WERI-Rb-1 (cell line): ENCODE results near the gene CADM1.

ENCODE experiments used
- DNase-seq: peaks from one replicate; pipeline ENCODE4 v3.0.0-alpha.2; 2020
- H3K27ac ChIP-seq: fragments of 250-450 bp; sonication (Bioruptor Pico); 2 replicates; pipeline ENCODE4 v1.5.1; 2020; ENCODE audit warnings: mild to moderate bottlenecking, moderate library complexity
- H3K27me3 ChIP-seq: fragments of 250-450 bp; sonication (Bioruptor Pico); 2 replicates; pipeline ENCODE4 v1.5.1; 2021; ENCODE audit warnings: mild to moderate bottlenecking, low read depth, moderate library complexity; ENCODE audit not compliant: insufficient read depth, severe bottlenecking
- H3K36me3 ChIP-seq: fragments of 250-450 bp; sonication (Bioruptor Pico); 2 replicates; pipeline ENCODE4 v1.5.1; 2020; ENCODE audit warnings: mild to moderate bottlenecking, moderate library complexity
- H3K4me3 ChIP-seq: 2 replicates; pipeline ENCODE4 v1.5.1; 2011; ENCODE audit warnings: low read depth, mild to moderate bottlenecking, control low read depth, low read length
- H3K9me3 ChIP-seq: fragments of 250-450 bp; sonication (Bioruptor Pico); 2 replicates; pipeline ENCODE4 v1.5.1; 2021; ENCODE audit warnings: mild to moderate bottlenecking, moderate library complexity; ENCODE audit not compliant: severe bottlenecking
- CTCF ChIP-seq: IDR thresholded peaks from 2 replicates; pipeline ENCODE4 v1.5.1; 2011; ENCODE audit warnings: low read depth, mild to moderate bottlenecking, control low read depth, inconsistent platforms, low read length

Gene CADM1

DNA sequence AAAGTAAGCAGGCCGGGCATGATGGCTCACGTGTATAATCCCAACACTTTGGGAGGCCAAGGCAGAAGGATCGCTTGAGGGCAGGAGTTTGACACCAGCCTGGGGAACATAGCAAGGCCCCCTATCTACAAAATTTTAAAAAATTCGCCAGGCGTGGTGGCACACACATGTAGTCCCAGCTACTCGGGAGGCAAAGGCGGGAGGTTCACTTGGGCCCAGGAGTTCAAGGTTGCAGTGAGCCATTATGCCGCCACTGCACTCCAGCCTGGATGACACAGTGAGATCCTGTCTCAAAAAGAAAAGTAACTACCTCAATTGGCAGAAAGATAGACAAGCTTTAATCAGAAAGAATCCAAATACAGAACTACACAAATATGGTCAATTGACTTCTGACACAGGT, 31.0 kb downstream of the CADM1 start:
- Histone ChIP-seq H3K4me3 (no peak overlapping the region), H3K27me3 (no peaks in the 10 kb centered on the region), H3K36me3 (no peaks in the 10 kb centered on the region), H3K9me3 (no peaks in the 10 kb centered on the region), H3K27ac (no peak overlapping the region)
- peak; percentile 15 for DNase-seq
- TF ChIP-seq CTCF: no peak

GRCh38 chr11:115471367-115471766, 32.8 kb downstream of the CADM1 start:
- Histone ChIP-seq H3K27me3 (no peaks in the 10 kb centered on the region), H3K36me3 (no peaks in the 10 kb centered on the region), H3K27ac (no peak overlapping the region), H3K9me3 (no peaks in the 10 kb centered on the region), H3K4me3 (no peak overlapping the region)
- no peak for DNase-seq
- no peak for TF ChIP-seq CTCF

DNA sequence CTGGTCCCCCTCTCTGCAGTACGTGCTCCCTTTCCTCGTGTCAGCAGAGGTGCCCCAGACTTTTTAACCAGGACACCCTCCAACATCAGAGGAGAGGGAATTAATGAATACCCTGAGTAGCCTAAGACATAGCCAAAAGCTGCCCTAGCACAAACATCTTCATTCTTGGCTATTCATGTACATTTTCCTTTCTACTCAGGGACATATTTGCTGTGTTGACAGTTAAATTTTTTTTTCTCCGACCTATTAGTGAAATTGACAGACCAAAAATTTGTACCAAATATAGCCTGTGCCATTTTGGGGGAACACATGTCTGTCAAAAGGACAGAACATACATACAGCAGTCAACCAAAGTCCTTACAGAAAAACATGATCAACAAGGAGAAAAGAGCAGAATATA, 33.3 kb downstream of the CADM1 start:
- Histone ChIP-seq H3K4me3 (no peak overlapping the region), H3K27ac (no peak overlapping the region), H3K9me3 (no peaks in the 10 kb centered on the region), H3K27me3 (no peaks in the 10 kb centered on the region), H3K36me3 (no peaks in the 10 kb centered on the region)
- no peak for DNase-seq
- TF ChIP-seq CTCF: no peak

DNA sequence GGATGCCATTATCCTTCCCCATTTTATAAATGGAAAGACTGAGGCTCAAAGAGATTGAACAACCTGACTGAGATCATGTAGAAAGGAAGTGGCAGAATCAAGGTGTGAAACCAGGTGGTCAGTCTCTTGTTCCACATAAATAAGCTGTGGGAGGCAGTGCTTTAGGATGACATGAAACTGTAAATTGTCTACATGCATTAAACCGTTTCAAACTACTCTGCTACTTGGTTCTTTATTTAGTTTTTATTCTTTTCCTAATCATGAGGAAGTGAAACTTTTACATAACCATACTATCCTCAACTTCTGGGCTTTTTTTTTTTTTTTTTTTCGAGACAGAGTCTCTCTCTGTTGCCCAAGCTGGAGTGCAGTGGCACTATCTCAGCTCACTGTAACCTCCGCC, 34.9 kb downstream of the CADM1 start:
- Histone ChIP-seq H3K36me3 (no peaks in the 10 kb centered on the region), H3K9me3 (no peaks in the 10 kb centered on the region), H3K27ac (no peak overlapping the region), H3K27me3 (no peaks in the 10 kb centered on the region), H3K4me3 (no peak overlapping the region)
- DNase-seq: no peak
- TF ChIP-seq CTCF: no peak

DNA sequence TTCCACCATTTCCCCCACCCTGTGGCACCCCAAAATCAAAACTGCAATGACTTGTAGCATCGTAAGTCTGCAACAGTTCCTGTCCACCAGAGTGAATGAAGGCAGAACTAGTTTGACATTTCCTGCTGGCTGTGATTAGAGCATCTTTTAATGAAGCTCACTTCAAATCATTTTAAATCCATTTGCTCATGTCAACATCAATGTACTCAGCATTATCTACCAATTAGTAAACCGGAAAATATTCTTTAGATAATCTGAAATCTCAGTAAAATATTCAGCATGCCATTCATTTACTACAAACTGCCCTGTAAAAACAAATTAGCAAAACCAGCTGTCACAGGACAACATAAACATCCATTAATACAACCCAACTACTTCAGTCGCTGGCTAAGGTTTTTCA, 38.1 kb downstream of the CADM1 start:
- no peaks in the 10 kb centered on the region for H3K27me3 ChIP-seq
- H3K36me3 ChIP-seq: no peaks in the 10 kb centered on the region
- TF ChIP-seq CTCF: no peak
- DNase-seq: no peak
- H3K27ac ChIP-seq: no peak overlapping the region
- H3K4me3 ChIP-seq: no peak overlapping the region
- no peaks in the 10 kb centered on the region for H3K9me3 ChIP-seq

DNA sequence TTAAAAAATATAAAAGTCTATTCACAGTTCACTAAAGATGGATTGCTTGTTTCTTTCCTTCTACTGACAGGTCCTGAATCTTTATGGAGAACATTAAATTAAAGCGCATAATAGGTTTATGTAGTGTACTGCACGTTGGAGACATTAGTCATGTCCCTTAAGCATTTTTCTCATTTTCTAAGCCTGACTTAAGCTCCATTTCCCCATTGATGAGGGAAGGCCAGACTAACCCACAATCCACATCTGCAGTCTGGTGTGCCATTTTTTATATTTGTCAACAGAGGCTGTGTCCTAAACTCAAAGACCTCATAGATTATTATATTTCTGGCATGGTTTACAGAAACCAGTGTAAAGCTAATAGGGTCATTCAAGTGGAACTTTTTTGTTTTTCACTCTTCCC, 39.9 kb downstream of the CADM1 start:
- Histone ChIP-seq H3K9me3 (no peaks in the 10 kb centered on the region), H3K27me3 (no peaks in the 10 kb centered on the region), H3K4me3 (no peak overlapping the region), H3K27ac (no peak overlapping the region), H3K36me3 (no peaks in the 10 kb centered on the region)
- DNase-seq: no peak
- no peak for TF ChIP-seq CTCF
